ENCODE results near the gene TMEM126B. TPM values are rescaled to one million over a fixed set of nuclear protein-coding genes. Genes with fewer than 3 reads are reported as not detected.
"Not testable (repeated sequence)": the region's sequence is repeated elsewhere in the genome, so short reads cannot be mapped to it uniquely, and the experiment has no call there.

The TMEM126B gene
- 14.7 TPM for total RNA-seq

DNA sequence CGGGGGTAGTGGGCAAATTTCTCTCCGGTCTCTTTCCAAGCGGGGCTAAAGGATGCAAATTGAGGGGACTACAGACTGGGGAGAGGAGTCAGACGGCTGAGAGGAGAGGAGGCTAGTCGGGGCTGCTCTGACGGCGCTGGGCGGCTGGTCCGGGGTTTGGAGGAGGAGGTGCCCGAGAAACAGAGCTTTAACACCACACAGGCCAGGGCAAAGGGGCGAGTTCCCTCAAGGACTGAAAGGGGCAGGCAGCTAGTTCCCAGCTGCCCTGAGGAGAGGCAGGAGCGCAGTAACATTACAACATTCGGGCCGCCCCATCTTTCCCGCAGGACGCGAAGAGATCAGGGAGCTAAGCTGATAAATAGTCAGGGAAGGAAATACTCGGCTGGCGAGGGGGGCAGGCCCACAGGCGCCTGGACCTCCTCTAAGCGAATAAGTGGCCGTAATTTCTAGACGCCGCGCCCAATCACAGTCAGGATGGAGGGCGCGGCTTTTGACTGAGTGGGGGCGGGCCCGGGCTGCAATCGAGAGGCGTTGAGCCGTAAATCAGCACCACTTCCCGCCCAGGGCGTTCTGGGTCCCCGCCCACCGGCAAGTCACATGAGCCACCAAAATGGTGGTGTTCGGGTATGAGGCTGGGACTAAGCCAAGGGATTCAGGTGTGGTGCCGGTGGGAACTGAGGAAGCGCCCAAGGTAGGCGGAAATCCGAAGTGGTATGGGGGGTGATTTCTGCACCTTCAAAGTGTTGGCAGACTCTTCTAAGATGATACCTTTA is at the start of gene TMEM126B:
TSS of gene TMEM126B (plus strand) at position 596 of the 773 bp plus-strand sequence. CDS start at position 611, 15 bp downstream.
- peak; percentile 98 for DNase-seq (ENCODE audit: low spot score)
- peak; percentile 96 for ATAC-seq

DNA sequence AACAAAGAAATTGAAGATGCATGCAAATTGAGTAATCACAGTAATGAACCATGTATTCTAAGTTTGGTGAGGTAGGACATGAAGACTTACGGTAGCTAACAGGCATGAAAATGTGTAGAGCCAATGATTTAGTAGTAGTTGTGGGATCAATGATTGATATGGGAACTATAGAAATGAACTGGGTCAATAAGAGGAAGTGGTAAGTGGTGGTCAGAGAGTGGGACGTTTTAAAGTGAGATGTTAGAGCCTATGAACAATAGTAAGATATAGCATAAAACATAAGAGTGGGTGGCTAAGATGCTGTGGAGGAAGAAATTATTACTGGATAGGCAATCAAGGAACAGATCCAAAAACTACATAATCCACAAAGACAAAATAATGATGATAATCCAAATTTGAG is 46.3 kb upstream of the TMEM126B start:
- ATAC-seq (no peak), DNase-seq (ENCODE audit: low spot score) (no peak)

DNA sequence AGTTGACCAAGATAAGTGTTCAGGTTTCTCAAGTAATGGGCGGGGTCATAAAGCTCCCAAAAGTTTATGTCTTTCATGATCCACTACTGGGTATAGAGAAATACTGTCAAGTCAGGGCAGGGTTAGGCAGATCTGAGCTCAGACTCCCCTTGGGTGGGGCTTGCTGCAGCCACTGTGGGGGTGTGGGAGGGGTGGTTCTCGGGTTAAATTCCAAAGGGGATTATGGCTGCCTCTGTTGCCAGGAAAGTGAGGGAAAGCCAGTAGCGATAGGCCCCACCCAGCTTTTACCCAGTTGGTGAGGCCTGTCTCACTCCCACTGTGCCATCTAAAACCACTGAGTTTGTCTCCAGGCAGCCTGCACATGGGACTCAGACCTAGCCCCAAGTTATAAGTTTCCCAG is 39.0 kb upstream of the TMEM126B start:
- no peak for ATAC-seq
- DNase-seq (ENCODE audit: low spot score), result no peak

DNA sequence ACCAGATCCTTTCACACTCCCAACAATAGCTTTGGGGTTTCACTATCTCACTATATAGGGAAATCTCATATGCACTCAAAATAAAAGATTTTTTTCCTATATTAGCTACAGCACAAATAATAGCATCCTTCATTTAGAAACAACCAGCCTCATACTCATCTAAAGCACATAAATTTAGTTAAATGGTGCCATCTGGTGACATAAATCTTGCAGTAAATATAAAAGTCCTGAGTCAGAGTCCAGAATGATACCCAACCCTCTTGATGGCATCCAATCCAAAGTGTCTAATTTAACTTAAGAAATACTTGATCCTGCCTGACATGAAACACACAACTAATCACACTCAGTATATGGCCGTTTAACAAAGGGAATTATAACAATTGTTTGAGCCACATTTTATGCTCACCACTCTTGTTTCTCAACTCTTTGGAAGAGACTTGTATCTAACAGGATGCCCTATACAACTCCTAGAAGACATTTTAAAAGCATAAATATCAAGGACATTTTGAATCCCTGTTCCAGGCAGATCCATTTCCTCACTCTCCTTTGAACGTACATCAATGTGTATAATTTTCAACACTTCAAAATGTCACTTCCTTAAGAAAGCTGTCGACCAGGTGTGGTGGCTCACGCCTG is 37.4 kb upstream of the TMEM126B start:
- ATAC-seq, result peak; percentile 63
- DNase-seq (ENCODE audit: low spot score), result no peak

DNA sequence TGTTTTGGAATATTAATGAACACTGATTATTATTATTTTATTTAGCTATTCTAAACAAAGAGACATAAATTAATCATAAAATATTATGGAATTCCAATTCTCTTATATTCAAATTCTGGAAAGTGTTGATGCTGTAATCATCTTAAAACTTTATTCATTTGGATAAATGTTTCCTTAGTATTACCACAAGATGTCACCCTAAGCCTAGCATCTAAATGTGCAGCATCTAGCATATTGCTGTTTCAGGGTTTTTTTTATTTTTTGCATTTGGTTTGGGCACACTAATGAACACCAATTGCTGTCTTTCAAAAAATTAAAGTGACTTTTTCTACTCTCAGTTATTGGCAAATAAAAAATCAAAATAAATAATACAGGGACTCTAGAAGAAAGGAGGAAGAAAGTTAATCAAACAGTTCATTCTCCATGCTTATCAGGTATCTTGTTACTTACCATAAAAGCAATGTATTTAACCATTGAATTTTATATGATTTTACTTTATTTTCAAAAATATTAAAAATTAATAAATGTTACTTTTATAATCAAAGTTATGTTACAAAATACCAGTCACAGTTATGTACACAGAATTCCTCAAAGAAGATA is 33.0 kb upstream of the TMEM126B start:
- no peak for DNase-seq (ENCODE audit: low spot score)
- peak; percentile 80 for ATAC-seq

DNA sequence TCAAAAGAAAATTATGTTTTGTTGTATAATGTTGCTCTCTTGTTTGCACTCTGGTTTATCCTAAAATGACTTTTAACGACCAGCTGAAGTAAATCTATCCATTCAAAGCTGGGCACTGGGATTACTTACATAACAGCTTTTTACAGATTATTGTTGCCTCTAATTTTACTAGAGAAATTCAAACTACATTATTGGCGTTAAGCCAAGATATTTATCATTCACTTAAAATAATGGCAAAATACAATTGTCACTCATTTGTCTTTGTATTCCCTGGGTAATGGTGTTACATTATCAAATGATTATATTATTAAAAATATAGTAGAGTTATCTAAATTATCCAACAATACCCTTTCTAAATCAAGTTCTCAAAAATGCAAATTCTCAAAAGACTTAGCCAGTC is 31.5 kb upstream of the TMEM126B start:
- ATAC-seq, result no peak
- no peak for DNase-seq (ENCODE audit: low spot score)

DNA sequence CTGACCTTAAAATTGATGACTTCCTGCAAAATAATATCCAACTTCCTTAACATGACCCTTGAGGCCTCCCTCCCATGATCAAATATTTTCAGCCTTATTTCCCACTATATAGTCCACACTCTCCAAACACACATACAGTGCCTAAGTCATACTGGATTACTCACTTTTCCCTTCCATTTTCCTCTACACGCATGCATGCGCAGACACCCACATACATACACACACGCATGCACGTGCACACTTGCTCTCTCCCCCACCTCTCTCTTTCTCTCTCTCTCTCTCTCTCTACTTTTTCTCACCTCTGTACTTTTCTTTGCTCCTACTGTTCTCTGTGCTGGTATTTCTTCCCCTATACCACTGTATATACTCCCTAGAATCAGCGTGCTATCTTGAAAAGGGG is 29.3 kb upstream of the TMEM126B start:
- ATAC-seq (no peak), DNase-seq (ENCODE audit: low spot score) (no peak)

DNA sequence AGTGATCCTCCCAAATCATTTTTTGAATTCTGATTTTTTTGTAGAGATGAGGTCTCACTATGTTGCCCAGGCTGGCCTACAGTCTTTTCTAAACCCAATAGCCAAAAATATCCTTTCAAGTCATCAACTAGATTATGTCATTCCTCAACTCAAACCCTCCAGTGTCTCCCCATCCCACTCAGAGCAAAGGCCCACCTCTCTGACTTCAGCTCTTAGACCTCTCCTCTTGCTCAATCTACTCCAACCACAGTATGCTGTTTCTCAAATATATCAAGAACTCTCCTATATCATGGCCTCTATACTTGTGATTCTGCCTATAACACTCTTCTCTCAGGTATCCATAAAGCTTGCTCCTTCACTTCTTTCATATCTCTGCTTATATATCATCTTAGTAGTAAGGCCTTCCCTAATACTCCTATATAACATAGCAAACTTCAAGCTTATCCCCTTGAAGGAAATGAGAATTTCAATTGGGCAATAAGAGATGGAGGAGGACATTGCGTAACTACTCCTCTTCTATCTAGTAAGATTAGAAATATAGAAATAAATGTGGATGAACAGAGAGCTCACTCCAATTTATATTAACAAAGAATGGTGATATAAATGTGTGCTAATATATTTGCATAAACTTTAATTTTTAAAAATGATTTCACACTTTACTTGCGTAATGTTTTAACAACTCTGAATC is 25.7 kb upstream of the TMEM126B start:
- DNase-seq (ENCODE audit: low spot score) (no peak), ATAC-seq (no peak)

DNA sequence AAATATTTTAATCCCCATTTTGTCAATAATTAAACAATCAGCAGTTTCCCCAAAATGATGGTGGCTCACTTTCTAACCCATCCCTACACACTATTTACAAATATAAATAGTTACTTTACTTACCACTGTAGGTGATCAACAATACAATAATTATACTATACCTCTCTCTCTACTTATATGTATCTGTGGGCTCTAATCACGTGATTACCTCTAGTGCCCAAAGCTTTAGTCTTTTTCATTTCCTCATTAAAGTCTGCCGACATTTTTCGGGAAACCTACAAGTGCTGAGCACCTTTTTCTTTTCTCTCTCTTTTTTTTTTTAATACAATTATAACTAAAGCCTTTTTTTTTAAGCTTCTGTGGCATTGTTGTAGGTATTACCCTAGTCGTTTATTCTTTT is 25.2 kb upstream of the TMEM126B start:
- no peak for DNase-seq (ENCODE audit: low spot score)
- no peak for ATAC-seq

DNA sequence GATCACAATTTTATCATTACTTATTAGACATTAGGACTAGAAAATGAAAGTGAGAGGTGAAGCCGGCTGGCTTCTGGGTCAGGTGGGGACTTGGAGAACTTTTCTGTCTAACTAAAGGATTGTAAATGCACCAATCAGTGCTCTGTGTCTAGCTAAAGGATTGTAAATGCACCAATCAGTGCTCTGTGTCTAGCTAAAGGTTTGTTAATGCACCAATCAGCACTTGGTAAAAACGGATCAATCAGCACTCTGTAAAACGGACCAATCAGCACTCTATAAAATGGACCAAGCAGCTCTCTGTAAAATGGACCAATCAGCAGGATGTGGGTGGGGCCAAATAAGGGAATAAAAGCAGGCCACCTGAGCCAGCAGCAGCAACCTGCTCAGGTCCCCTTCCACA is 22.2 kb upstream of the TMEM126B start:
- not testable (repeated sequence) for ATAC-seq; DNase-seq (ENCODE audit: low spot score)

DNA sequence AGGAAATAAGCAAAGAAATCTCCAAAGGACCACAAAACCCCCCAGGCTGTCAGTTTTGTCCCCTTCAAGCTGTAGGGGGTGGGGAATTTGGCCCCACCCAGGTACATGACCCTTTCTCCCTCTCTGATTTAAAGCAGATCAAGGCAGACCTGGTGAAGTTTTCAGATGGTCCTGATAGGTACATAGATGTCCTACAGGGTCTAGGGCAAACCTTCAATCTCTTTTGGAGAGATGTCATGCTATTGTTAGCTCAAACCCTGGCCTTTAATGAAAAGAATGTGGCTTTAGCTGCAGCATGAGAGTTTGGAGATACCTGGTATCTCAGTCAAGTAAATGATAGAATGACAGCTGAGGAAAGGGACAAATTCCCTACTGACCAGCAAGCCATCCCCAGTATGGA is 19.8 kb upstream of the TMEM126B start:
- not testable (repeated sequence) for ATAC-seq; DNase-seq (ENCODE audit: low spot score)

DNA sequence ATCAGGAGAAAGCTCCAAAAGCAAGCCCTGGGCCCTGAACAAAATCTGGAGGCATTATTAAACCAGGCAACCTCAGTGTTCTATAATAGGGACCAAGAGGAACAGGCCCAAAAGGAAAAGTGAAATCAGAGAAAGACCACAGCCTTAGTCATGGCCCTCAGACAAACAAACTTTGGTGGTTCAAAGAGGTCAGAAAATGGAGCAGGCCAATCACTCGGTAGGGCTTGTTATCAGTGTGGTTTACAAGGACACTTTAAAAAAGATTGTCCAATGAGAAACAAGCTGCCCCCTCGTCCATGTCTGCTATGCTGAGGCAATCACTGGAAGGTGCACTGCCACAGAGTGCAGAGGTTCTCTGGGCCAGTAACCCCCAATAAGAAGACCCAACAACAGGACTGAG is 19.1 kb upstream of the TMEM126B start:
- ATAC-seq; DNase-seq (ENCODE audit: low spot score): not testable (repeated sequence)

DNA sequence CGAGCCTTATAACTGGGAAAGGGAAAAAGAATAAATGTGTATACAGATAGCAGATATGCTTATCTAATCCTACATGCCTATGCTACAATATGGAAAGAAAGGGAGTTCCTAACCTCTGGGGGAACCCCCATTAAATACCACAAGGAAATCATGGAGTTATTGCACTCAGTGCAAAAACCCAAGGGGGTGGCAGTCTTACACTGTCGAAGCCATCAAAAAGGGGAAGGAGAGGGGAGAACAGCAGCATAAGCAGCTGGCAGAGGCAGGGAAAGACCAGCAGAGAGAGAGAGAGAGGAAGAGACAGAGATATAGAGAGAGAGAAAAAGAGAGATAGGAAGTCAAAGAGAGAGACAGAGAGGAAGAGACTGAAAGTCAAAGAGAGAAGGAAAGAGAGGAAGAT is 16.8 kb upstream of the TMEM126B start:
- DNase-seq (ENCODE audit: low spot score); ATAC-seq: not testable (repeated sequence)

DNA sequence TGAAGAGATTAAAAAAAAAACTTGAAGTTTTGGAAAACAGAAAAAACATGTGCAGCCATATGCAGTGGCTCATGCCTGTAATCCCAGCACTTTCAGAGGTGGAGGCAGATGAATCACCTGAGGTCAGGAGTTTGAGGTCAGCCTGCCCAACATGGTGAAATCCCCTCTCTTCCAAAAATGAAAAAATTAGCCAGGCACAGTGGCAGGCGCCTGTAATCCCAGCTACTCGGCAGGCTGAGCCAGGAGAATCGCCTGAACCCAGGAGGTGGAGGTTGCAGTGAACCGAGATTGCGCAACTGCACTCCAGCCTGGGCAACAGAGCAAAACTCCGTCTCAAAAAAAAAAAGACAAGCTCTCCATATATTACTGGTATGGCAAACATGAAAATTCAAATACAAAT is 8.9 kb upstream of the TMEM126B start:
- DNase-seq (ENCODE audit: low spot score) (peak; percentile 69), ATAC-seq (peak; percentile 67)

DNA sequence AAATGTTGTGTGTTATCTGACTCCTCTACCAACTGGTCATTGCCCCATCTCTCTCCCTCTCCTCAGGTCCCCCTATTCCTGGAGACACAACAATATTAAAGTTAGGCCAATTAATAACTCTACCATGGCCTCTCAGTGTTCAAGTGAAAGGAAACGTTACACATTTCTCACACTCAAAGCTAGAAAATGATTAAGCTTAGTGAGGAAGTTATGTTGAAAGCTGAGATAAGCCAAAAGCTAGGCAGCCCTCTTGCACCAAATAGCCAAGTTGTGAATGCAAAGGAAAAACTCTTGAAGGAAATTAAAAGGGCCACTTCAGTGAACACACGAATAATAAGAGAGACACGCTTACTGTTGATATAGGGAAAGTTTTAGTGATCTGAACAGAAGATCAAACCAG is 8.1 kb upstream of the TMEM126B start:
- no peak for DNase-seq (ENCODE audit: low spot score)
- ATAC-seq, result no peak

DNA sequence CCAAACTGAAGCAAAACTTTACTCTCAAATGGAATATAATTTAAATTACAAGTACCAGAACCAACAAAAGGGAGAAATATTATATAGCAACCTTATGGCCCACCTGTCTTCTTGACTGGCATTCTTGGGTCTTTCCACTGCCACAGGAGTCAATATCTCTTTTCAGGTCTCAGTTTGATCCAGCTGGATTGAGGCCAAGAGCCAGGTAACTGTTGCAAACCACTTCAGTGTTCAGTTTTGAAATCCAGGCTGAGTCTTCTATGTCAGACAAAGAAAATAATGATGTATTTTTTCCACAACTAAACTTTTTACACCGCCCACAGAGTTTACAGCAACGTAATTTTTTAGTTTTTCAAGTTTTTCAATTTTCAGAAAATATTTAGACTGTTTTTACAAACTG is 1.9 kb upstream of the TMEM126B start:
- ATAC-seq (no peak), DNase-seq (ENCODE audit: low spot score) (peak; percentile 70)

DNA sequence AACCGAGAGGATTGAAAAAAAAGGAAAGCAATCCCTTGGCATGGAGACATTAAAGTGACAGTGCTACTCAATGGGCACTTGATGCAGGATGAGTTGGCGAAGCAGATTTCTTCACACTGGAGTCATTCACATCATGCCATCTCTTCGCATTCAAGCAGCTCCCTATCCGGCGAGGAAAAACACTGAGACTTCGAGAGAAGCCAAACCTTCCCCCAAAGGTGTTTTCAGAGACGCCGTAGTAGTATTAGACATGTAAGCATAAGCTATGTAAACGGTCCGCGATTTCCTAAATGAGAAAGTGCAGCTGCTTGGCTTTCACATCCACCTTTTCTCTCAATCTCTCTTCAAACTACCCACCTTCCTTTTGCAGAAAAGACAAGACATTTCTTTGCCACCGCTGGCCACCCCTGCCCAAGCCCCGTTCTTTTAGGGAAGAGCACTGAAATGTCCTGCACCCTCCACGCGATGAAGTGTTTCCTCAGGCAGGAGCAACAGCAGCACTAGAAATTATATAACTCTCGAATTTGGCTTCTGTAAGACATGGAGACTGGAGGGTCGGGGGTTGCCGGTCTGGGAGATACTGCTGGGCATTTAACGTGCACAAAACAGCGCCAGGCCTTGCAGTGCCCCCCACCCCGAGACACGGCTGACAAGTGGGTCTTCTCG is 928 bp upstream of the TMEM126B start, which contains the start of gene DLG2:
TSS of gene DLG2 (minus strand) at position 13 of the 666 bp plus-strand sequence.
- DNase-seq (ENCODE audit: low spot score) (peak; percentile 47), ATAC-seq (peak; percentile 53)

DNA sequence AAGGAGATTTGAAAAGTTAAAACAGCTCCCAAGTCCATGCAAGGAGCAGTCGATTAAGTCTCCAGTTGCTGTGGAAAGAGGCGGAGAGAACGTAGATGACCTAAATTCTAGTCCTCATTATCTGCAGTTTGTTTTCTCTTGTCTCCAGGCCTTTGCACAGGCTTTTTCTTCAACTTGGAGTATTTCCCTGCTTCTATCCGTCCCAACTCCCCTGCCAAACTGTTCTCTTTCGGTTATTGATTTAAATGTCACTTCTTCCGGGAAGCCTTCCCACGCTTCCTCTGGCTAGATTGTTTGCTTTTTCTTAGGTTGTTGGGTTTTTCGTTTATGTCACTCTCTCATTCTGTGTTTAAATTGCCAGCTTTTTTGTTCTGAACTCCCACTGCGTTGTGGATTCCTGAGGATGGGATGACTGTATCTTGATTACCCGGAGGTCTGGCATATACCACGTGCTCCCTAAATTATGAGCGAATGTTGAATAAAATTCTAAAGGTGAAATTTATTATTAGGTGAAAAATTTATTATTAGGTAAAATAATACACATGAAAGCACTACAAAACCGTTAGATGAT is 463 bp downstream of the TMEM126B start:
- peak; percentile 36 for ATAC-seq

DNA sequence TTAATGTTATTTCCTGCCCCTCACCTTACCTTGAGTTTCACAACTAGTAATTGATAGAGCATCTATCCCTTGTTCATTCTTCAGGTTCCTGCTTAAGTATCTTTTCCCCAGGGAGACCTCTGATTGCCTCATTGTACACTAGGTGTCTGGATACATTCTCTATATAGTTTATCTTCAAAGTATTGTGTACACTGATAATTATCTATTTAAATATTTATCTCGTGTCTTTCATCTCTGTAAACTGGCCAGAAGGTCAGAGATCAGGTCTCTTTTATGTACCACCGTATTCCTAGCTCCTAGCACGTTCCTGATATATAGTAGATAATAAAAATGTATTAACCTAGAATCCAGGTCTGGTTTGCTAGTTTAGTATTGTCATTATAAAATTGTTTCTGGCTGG is 6.4 kb downstream of the TMEM126B start:
- ATAC-seq (no peak), DNase-seq (ENCODE audit: low spot score) (no peak)

More for the DNA sequence above, 463 bp downstream of the TMEM126B start:
- no peak for DNase-seq (ENCODE audit: low spot score)

DNA sequence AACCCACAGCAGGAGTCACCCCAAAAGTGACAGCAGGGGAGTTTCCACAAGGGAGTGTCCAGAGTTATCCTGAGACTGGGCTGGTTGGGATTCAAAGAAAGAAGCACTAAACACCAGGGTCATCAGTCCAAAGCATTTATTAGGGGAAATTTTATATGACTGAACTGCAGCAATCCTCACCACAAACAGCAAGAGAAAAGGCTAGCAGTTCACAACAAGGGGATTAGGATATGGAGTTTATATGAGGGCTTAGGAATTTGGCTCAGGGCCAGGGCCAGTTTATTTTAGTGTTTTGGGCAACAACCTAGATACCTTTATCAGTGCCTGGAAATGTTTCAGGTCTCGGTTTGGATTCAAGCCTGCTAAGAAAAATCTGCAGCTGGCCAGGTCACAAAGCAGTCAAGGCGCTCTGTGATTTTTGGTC is 14.8 kb downstream of the TMEM126B start:
- DNase-seq (ENCODE audit: low spot score) (no peak), ATAC-seq (no peak)
